Upper lobe of right lung (tissue), 1 donor: ENCODE measurements around the gene RHOBTB3. TPM values are rescaled to one million over a fixed set of nuclear protein-coding genes. Genes with fewer than 3 reads are reported as not detected.
"Not testable (repeated sequence)": the region's sequence is repeated elsewhere in the genome, so short reads cannot be mapped to it uniquely, and the experiment has no call there.

ENCODE experiments used
- ATAC-seq: fragments of 200-7000 bp; cut with Tn5 transposase; one replicate; pipeline ENCODE4 v1.9.1; 2020; ENCODE audit warnings: mild to moderate bottlenecking, moderate library complexity
- DNase-seq: peaks from one replicate; pipeline ENCODE4 v3.0.0-alpha.2; 2020
- H3K27ac ChIP-seq: fragments of 200-600 bp; one replicate; pipeline ENCODE4 v1.8.0; 2022
- H3K27me3 ChIP-seq: fragments of 200-600 bp; one replicate; pipeline ENCODE4 v1.8.0; 2022; ENCODE audit warnings: mild to moderate bottlenecking
- H3K36me3 ChIP-seq: fragments of 200-600 bp; one replicate; pipeline ENCODE4 v1.8.0; 2022
- H3K4me1 ChIP-seq: fragments of 200-600 bp; one replicate; pipeline ENCODE4 v1.8.0; 2022
- H3K4me3 ChIP-seq: fragments of 200-600 bp; one replicate; pipeline ENCODE4 v1.8.0; 2022; ENCODE audit warnings: mild to moderate bottlenecking
- H3K9me3 ChIP-seq: fragments of 200-600 bp; one replicate; pipeline ENCODE4 v1.8.0; 2022
- intact Hi-C: fragments of 100-400 bp; cut with DNase I; formaldehyde crosslinking; loops from one replicate; pipeline ENCODE4 v1.11.0; 2022
- total RNA-seq: library from RNA; stranded (reverse); fragmentation: NEBNext Ultra II Directional; extraction: Animal tissue kit (Norgen Biotek cat#: 25700); gene quantifications from one replicate; pipeline ENCODE4 v1.2.1, GENCODE V29; 2021
- TF ChIP-seq, protein P1 (sequence below): fragments of 200-600 bp; IDR thresholded peaks from one replicate; pipeline ENCODE4 v1.8.0; 2022; ENCODE audit warnings: antibody characterized with exemption
- donor health status: DM: no; HTN: yes; CAD: no; lungs with severe emphysema.

RHOBTB3 gene
- total RNA-seq, 1 donor from 2014 or later: 54.2 TPM

DNA sequence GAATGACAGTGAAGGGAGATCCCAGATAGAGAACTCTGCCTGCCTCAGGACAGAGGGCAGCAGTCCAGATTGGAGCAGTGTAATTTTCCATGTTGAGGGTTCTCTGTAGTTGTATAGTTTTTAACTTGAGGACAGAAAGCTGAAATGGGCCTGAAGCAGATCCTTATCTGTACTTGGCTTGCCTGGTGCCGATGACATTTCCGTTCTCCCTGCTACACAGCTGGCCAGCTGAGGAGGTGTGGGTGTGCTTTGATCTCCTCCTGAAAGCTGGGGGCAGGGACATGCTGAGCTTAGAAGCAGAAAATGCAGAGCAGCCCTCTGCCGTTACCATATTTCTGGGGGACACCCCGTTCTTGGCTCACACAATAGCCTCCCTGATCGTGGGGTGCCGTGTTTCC, 80.9 kb downstream of the RHOBTB3 start:
- intact Hi-C loops: no loop called here
- peak; percentile 53 for ATAC-seq
- H3K4me1 ChIP-seq: peaks cover 56% of the 10 kb centered on the region
- H3K36me3 ChIP-seq: peaks cover 35% of the 10 kb centered on the region
- H3K27me3 ChIP-seq: no peaks in the 10 kb centered on the region
- H3K27ac ChIP-seq: peak overlapping the region; percentile 32
- no peaks in the 10 kb centered on the region for H3K9me3 ChIP-seq
- DNase-seq: no peak
- TF ChIP-seq, protein P1, sequence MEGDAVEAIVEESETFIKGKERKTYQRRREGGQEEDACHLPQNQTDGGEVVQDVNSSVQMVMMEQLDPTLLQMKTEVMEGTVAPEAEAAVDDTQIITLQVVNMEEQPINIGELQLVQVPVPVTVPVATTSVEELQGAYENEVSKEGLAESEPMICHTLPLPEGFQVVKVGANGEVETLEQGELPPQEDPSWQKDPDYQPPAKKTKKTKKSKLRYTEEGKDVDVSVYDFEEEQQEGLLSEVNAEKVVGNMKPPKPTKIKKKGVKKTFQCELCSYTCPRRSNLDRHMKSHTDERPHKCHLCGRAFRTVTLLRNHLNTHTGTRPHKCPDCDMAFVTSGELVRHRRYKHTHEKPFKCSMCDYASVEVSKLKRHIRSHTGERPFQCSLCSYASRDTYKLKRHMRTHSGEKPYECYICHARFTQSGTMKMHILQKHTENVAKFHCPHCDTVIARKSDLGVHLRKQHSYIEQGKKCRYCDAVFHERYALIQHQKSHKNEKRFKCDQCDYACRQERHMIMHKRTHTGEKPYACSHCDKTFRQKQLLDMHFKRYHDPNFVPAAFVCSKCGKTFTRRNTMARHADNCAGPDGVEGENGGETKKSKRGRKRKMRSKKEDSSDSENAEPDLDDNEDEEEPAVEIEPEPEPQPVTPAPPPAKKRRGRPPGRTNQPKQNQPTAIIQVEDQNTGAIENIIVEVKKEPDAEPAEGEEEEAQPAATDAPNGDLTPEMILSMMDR: no peak
- H3K4me3 ChIP-seq: no peak overlapping the region

DNA sequence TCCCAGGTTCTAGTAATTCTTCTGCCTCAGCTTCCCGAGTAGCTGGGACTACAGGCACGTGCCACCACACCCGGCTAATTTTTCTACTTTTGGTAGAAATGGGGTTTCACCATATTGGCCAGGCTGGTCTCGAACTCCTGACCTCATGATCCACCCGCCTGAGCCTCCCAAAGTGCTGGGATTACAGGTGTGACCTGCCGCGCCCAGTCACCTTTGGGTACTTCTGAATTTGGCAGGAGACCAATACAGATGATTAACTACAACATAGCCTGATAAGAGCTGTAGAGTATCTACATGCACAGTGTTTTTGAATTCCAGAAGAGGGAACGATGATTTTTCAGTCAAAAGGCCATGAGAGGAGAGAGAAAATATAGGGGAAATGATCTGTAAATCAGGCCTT, 81.9 kb downstream of the RHOBTB3 start:
- intact Hi-C loops, DNase-seq, H3K9me3 ChIP-seq, H3K4me3 ChIP-seq, H3K27me3 ChIP-seq, ATAC-seq: not testable (repeated sequence)
- Histone ChIP-seq H3K27ac (peak overlapping the region; percentile 32), H3K4me1 (peaks cover 63% of the 10 kb centered on the region), H3K36me3 (peaks cover 35% of the 10 kb centered on the region)

DNA sequence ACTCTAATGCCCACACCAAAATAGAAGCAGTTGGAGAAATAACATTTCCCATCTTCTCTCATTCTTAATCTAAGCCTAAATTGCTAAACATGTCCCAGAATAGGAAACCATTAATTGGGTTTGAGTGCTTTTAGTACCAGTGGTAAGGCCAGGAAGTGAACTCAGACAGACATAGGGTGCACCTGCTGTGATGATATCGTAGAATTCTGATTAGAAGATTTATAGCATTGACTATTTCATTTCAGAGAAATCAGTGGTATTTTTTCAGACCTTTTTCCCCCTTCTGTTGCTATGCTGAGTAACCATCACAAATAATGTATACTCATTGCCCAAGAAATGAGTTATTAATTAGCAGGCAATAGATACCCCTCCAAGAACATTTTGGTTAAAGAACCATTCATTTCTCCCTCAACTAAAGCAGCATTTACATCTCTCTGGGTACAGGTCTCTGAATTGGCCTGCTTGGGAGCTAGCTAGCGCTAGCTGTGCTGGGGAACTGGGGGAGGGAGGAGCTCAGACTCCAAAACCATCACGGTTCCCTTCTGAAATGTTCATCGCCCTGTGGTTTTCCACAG, 84.1 kb downstream of the RHOBTB3 start:
- H3K36me3 ChIP-seq: peaks cover 35% of the 10 kb centered on the region
- peaks cover 68% of the 10 kb centered on the region for H3K4me1 ChIP-seq

DNA sequence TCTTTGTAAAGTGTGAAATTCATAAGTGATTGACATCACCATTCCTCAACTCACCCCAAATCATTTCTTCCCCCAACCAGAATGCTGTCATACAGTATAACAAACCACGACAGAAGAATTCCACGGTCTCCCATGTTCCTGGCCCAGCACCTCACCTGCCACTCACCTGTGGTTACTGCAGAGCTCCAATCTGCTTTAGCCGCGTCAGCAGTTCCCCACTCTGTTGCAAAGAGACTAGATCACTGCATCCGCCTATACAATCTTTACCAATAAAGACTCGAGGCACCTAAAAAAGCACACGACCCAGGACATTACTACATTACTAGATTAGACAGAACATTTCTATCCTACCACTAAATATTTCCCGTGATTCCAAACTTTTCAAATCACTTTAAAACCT, 85.2 kb downstream of the RHOBTB3 start:
- Histone ChIP-seq H3K36me3 (peaks cover 35% of the 10 kb centered on the region), H3K9me3 (no peaks in the 10 kb centered on the region), H3K4me3 (no peak overlapping the region), H3K27me3 (no peaks in the 10 kb centered on the region), H3K27ac (no peak overlapping the region), H3K4me1 (peaks cover 65% of the 10 kb centered on the region)
- TF ChIP-seq, protein P1: no peak
- no peak for DNase-seq
- ATAC-seq: no peak
- intact Hi-C loops: no loop called here

More for the DNA sequence above, 84.1 kb downstream of the RHOBTB3 start:
- H3K27me3 ChIP-seq: no peaks in the 10 kb centered on the region
- H3K4me3 ChIP-seq: no peak overlapping the region
- DNase-seq: no peak
- no peak overlapping the region for H3K27ac ChIP-seq
- TF ChIP-seq, protein P1: no peak
- no peak for ATAC-seq
- H3K9me3 ChIP-seq: no peaks in the 10 kb centered on the region
- intact Hi-C loops: no loop called here

DNA sequence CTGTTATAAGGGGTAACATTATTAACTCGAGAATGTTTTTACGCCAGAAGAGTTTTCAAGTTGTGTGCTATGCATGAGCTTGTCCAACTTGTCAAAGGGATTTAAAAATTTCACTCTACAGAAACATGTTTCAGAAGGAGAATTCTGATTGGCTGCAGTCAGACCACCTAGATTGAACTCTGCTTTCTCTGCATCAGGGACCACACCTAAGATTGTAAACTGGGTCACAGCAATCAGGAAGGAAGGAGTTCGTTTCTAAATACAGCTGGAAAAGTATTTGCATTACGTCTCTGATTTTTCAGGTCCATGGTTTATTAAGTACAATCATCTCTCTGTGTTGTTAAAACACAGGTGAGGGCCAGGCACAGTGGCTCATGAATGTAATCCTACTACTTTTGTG, 85.6 kb downstream of the RHOBTB3 start:
- Histone ChIP-seq H3K36me3 (peaks cover 35% of the 10 kb centered on the region), H3K27ac (no peak overlapping the region), H3K9me3 (no peaks in the 10 kb centered on the region), H3K4me1 (peaks cover 65% of the 10 kb centered on the region), H3K27me3 (no peaks in the 10 kb centered on the region), H3K4me3 (no peak overlapping the region)
- DNase-seq: no peak
- TF ChIP-seq, protein P1: no peak
- no peak for ATAC-seq
- intact Hi-C loops: no loop called here

DNA sequence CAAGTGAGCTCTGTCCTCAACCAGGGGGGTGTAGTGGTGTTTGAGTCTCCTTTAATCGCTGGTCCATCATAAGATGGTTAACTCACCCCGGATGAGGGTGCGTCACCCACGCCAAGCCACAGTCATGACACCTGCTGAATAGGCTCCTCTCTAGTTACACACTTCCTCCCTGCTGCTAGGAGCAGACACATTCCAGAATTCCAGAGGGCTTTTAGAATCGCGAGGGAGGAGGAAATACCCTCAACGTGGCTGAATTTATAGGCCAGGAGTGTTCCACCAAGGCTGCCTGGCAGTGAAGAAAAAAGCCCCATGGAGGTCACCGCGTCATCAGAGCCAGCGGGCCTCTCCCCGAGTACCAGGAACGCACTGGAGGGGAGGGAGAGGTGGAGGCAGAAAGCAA, 86.3 kb downstream of the RHOBTB3 start:
- Histone ChIP-seq H3K4me1 (peaks cover 58% of the 10 kb centered on the region), H3K27me3 (no peaks in the 10 kb centered on the region), H3K9me3 (no peaks in the 10 kb centered on the region), H3K4me3 (peak overlapping the region; percentile 92), H3K27ac (peak overlapping the region; percentile 63), H3K36me3 (peaks cover 35% of the 10 kb centered on the region)
- intact Hi-C loops: no loop called here
- DNase-seq (no peak), ATAC-seq (peak; percentile 18)
- TF ChIP-seq, protein P1: no peak
